Naive thymus-derived CD8-positive, alpha-beta T cell (primary cell): ENCODE data around the gene CCDC54. TPM values are rescaled to one million over a fixed set of nuclear protein-coding genes. Genes with fewer than 3 reads are reported as not detected.

Source experiments
- ATAC-seq, 2 donors: fragments of 150-1000 bp; cut with Tn5 transposase in 1 of 2; sonication (Bioruptor Pico), chemical (Tn5 transposase) in 1 of 2; 1 replicate in 1 of 2; 2 replicates in 1 of 2; pipeline ENCODE4 v1.10.0; 2021; ENCODE audit warnings: mild to moderate bottlenecking in 2 of 2, moderate library complexity in 2 of 2
- POLR2A ChIA-PET: fragments of 350-600 bp; sonication (Branson Sonifier 250); formaldehyde crosslinking; loops from one replicate; lab custom pipeline; 2021; ENCODE audit warnings: antibody characterized with exemption; lab: Charles Lee
- DNase-seq, 10 donors: peaks; one replicate each; pipeline versions ENCODE4 v3.0.0 to v3.0.0-alpha.2; 2020 to 2022
- H3K27ac Mint-ChIP-seq, 10 donors: one replicate each; pipeline ENCODE4 v1.8.0; 2020 to 2022; ENCODE audit warnings: mild to moderate bottlenecking in 10 of 10, mixed read lengths in 10 of 10, moderate library complexity in 4 of 10, inconsistent platforms in 1 of 10
- H3K27me3 Mint-ChIP-seq, 5 donors: one replicate each; pipeline ENCODE4 v1.8.0; 2021 to 2022; ENCODE audit warnings: mixed read lengths in 5 of 5
- H3K36me3 Mint-ChIP-seq, 3 donors: one replicate each; pipeline ENCODE4 v1.8.0; 2020 to 2022; ENCODE audit warnings: mixed read lengths in 3 of 3, mild to moderate bottlenecking in 2 of 3, inconsistent platforms in 1 of 3
- H3K4me1 Mint-ChIP-seq, 4 donors: one replicate each; pipeline ENCODE4 v1.8.0; 2021 to 2022; ENCODE audit warnings: mixed read lengths in 4 of 4
- H3K4me3 Mint-ChIP-seq, 10 donors: one replicate each; pipeline ENCODE4 v1.8.0; 2020 to 2022; ENCODE audit warnings: mild to moderate bottlenecking in 10 of 10, mixed read lengths in 10 of 10, moderate library complexity in 6 of 10, inconsistent platforms in 1 of 10
- H3K9me3 Mint-ChIP-seq, 9 donors: one replicate each; pipeline ENCODE4 v1.8.0; 2020 to 2022; ENCODE audit warnings: mixed read lengths in 9 of 9, mild to moderate bottlenecking in 3 of 9, inconsistent platforms in 1 of 9, moderate library complexity in 1 of 9
- polyA plus RNA-seq, 3 donors: library from polyadenylated mRNA; unstranded; fragments of 300-500 nt; fragmentation: Illumina TruSeq; gene quantifications; one replicate each; pipeline ENCODE4 v1.2.3, GENCODE V29; 2021
- total RNA-seq, 8 experiments: library from RNA in 2 of 8; stranded (reverse) in 2 of 8; gene quantifications; one replicate each; pipeline ENCODE4 v1.2.3 and lab custom pipeline; 2021 to 2026

Gene CCDC54
- total and polyA plus RNA-seq, 5 experiments from 2014 or later, result not detected

GRCh38 chr3:107368654-107369398 lies 8.4 kb upstream of the CCDC54 start:
- no peaks in the 10 kb centered on the region for H3K4me1 Mint-ChIP-seq
- DNase-seq (no peak), ATAC-seq (no peak)
- H3K36me3 Mint-ChIP-seq, result no peaks in the 10 kb centered on the region
- no peak overlapping the region for H3K27ac Mint-ChIP-seq
- H3K4me3 Mint-ChIP-seq, result no peak overlapping the region
- H3K9me3 Mint-ChIP-seq, result no peaks in the 10 kb centered on the region
- POLR2A ChIA-PET, result no interaction called here
- peaks cover 2 to 11% (median 6%) of the 10 kb centered on the region in 5 donors for H3K27me3 Mint-ChIP-seq

- Mint-ChIP-seq H3K9me3 (no peaks in the 10 kb centered on the region), H3K4me1 (no peaks in the 10 kb centered on the region), H3K36me3 (no peaks in the 10 kb centered on the region), H3K4me3 (no peak overlapping the region), H3K27ac (no peak overlapping the region), H3K27me3 (peaks cover 2 to 9% (median 6%) of the 10 kb centered on the region in 5 donors)
- POLR2A ChIA-PET, result no interaction called here
- no peak for DNase-seq
- ATAC-seq, result no peak
Observed at GRCh38 chr3:107369791-107370190, 7.4 kb upstream of the CCDC54 start.

DNA sequence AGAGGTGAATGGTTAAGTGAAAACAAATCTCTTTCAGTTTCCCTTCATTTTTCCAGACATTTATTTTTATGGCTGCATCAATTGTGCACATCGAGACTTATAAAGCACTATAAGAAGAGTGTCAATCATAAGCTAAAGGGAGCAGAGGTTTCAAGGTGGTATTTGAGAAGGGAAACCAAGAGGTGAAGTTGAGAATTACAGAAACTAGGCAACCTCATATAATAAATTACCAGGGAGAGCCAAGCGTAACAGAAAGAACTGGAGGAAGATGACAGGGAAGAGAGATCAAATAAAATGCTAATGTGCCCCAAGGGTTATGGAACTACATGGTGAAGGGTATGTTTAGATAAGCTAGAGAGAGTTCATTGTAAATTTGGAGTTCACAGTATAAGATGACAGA lies 6.3 kb upstream of the CCDC54 start:
- Mint-ChIP-seq H3K9me3 (no peaks in the 10 kb centered on the region), H3K27ac (no peak overlapping the region), H3K4me1 (no peaks in the 10 kb centered on the region), H3K27me3 (peaks cover 1 to 9% (median 6%) of the 10 kb centered on the region in 5 donors), H3K36me3 (no peaks in the 10 kb centered on the region), H3K4me3 (no peak overlapping the region)
- ATAC-seq (no peak), DNase-seq (no peak)
- POLR2A ChIA-PET, result no interaction called here

- Mint-ChIP-seq H3K27ac (no peak overlapping the region), H3K36me3 (no peaks in the 10 kb centered on the region), H3K27me3 (peaks cover 1 to 11% (median 6%) of the 10 kb centered on the region in 5 donors), H3K9me3 (no peaks in the 10 kb centered on the region), H3K4me3 (no peak overlapping the region), H3K4me1 (no peaks in the 10 kb centered on the region)
- DNase-seq, result no peak
- ATAC-seq, result no peak
- POLR2A ChIA-PET, result no interaction called here
Observed at GRCh38 chr3:107372506-107372905, 4.7 kb upstream of the CCDC54 start.

DNA sequence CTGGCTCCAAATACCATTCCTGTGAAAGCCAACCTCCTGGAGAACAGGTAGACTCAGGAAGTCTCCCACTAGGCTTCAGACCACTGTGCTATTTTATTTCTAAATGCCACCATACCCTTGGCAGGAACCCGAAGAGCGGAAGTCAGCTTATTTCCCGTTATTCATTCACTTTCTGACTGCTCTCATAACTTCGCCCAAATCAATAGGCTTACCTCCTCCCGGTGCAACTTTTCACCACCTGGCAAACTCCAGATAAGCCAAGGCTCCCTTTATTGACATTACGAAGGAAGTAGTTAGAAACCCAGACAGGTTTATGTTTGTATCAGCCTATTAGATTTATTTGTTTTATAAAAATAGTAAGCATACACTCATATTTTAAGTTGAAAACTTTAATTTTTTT lies 3.3 kb upstream of the CCDC54 start:
- no peaks in the 10 kb centered on the region for H3K4me1 Mint-ChIP-seq
- POLR2A ChIA-PET, result no interaction called here
- no peak overlapping the region for H3K4me3 Mint-ChIP-seq
- peaks cover 1 to 12% (median 4%) of the 10 kb centered on the region in 5 donors for H3K27me3 Mint-ChIP-seq
- H3K27ac Mint-ChIP-seq, result no peak overlapping the region
- DNase-seq, result no peak
- no peaks in the 10 kb centered on the region for H3K36me3 Mint-ChIP-seq
- ATAC-seq, result no peak
- H3K9me3 Mint-ChIP-seq, result no peaks in the 10 kb centered on the region

- DNase-seq (no peak), ATAC-seq (no peak)
- no peak overlapping the region for H3K27ac Mint-ChIP-seq
- POLR2A ChIA-PET, result no interaction called here
- no peaks in the 10 kb centered on the region for H3K36me3 Mint-ChIP-seq
- no peak overlapping the region for H3K4me3 Mint-ChIP-seq
- H3K27me3 Mint-ChIP-seq, result peaks cover 3 to 13% (median 4%) of the 10 kb centered on the region in 5 donors
- H3K4me1 Mint-ChIP-seq, result no peaks in the 10 kb centered on the region
- no peaks in the 10 kb centered on the region for H3K9me3 Mint-ChIP-seq
Observed at GRCh38 chr3:107375682-107376081, 1.6 kb upstream of the CCDC54 start.

GRCh38 chr3:107382631-107383030 lies 5.4 kb downstream of the CCDC54 start:
- Mint-ChIP-seq H3K27me3 (peaks cover 0 to 13% (median 11%) of the 10 kb centered on the region in 5 donors), H3K9me3 (no peaks in the 10 kb centered on the region), H3K27ac (no peak overlapping the region), H3K36me3 (no peaks in the 10 kb centered on the region), H3K4me1 (peaks cover 0 to 3% (median 0%) of the 10 kb centered on the region in 4 donors), H3K4me3 (no peak overlapping the region)
- ATAC-seq (no peak), DNase-seq (no peak)
- POLR2A ChIA-PET, result no interaction called here

DNA sequence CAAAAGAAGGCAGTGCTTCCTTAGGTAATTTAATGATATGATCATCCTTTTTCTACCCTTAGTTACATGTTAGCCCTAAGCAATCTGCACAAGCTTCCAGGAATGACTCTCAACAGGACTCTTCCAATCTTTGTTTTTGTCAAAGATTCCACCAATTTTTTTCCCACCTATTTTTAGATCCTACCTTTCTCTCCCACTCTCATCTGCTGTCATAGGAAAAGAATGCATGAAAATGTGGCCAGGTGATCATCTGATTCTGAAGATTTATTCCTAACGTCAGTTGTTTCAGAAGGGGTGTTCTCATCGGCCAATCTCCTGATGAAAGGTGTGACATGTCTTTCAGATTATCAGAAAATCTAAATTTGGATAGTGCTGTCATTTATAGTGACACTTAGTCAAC lies 7.2 kb downstream of the CCDC54 start:
- H3K36me3 Mint-ChIP-seq, result no peaks in the 10 kb centered on the region
- DNase-seq (no peak), ATAC-seq (no peak)
- H3K4me3 Mint-ChIP-seq, result no peak overlapping the region
- POLR2A ChIA-PET, result no interaction called here
- peaks cover 0 to 3% (median 0%) of the 10 kb centered on the region in 4 donors for H3K4me1 Mint-ChIP-seq
- H3K27me3 Mint-ChIP-seq, result peaks cover 0 to 13% (median 9%) of the 10 kb centered on the region in 5 donors
- H3K9me3 Mint-ChIP-seq, result no peaks in the 10 kb centered on the region
- H3K27ac Mint-ChIP-seq, result no peak overlapping the region

DNA sequence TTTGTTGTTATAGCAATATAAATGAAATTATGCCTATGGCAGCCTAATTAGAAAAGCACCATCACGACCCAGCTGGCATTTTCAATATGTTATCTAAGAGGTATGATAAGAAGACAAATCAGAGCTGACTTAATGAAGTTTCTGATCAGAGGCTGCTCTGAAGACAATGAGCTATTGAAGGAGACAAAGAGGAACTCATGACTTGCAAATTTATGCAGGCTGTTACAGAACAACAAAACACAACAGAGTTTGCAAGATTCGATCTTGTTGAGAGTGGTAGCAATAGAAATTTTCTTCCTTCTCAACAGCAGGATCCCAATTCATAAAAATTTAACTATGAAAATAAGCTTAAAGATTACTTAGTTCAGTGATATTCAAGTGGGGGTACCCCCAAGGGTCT lies 7.7 kb downstream of the CCDC54 start:
- ATAC-seq (no peak), DNase-seq (no peak)
- Mint-ChIP-seq H3K9me3 (no peaks in the 10 kb centered on the region), H3K27me3 (peaks cover 0 to 13% (median 9%) of the 10 kb centered on the region in 5 donors), H3K4me3 (no peak overlapping the region), H3K4me1 (peaks cover 0 to 3% (median 0%) of the 10 kb centered on the region in 4 donors), H3K27ac (no peak overlapping the region), H3K36me3 (no peaks in the 10 kb centered on the region)
- POLR2A ChIA-PET, result no interaction called here

GRCh38 chr3:107387555-107387954 lies 10.3 kb downstream of the CCDC54 start:
- Mint-ChIP-seq H3K4me3 (no peak overlapping the region), H3K27me3 (peaks cover 0 to 10% (median 2%) of the 10 kb centered on the region in 5 donors), H3K4me1 (peaks cover 0 to 3% (median 0%) of the 10 kb centered on the region in 4 donors), H3K27ac (no peak overlapping the region), H3K36me3 (no peaks in the 10 kb centered on the region), H3K9me3 (no peaks in the 10 kb centered on the region)
- DNase-seq (no peak), ATAC-seq (no peak)
- POLR2A ChIA-PET, result no interaction called here

GRCh38 chr3:107392549-107393165 lies 15.4 kb downstream of the CCDC54 start:
- no peak overlapping the region for H3K4me3 Mint-ChIP-seq
- H3K27me3 Mint-ChIP-seq, result peaks cover 0 to 7% (median 4%) of the 10 kb centered on the region in 5 donors
- no peak overlapping the region for H3K27ac Mint-ChIP-seq
- H3K4me1 Mint-ChIP-seq, result no peaks in the 10 kb centered on the region
- H3K9me3 Mint-ChIP-seq, result no peaks in the 10 kb centered on the region
- H3K36me3 Mint-ChIP-seq, result no peaks in the 10 kb centered on the region
- POLR2A ChIA-PET, result no interaction called here
- no peak for DNase-seq
- ATAC-seq, result no peak

DNA sequence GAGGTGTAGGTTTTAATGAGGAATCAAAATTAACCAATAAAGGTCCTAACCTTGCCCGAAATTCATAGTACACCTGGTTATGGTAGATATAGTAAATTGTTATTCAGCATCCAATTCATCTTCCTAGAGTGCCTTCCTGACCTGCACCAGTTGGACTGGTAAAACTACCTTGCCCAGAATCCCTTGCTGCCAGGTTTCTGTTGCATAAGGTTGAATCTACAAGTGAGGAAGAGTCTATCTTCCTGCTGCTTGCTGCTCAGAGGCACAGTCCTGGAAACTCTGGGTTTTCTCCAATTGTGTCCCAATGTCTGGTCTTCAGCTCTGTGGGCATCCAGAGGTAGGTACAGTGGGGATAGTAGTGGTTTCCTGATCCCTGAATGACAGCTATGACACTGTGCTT lies 17.3 kb downstream of the CCDC54 start:
- peaks cover 0 to 12% (median 9%) of the 10 kb centered on the region in 5 donors for H3K27me3 Mint-ChIP-seq
- H3K27ac Mint-ChIP-seq, result no peak overlapping the region
- DNase-seq, result no peak
- H3K36me3 Mint-ChIP-seq, result no peaks in the 10 kb centered on the region
- H3K4me1 Mint-ChIP-seq, result no peaks in the 10 kb centered on the region
- no peak overlapping the region for H3K4me3 Mint-ChIP-seq
- no peaks in the 10 kb centered on the region for H3K9me3 Mint-ChIP-seq
- ATAC-seq, result no peak
- POLR2A ChIA-PET, result no interaction called here

DNA sequence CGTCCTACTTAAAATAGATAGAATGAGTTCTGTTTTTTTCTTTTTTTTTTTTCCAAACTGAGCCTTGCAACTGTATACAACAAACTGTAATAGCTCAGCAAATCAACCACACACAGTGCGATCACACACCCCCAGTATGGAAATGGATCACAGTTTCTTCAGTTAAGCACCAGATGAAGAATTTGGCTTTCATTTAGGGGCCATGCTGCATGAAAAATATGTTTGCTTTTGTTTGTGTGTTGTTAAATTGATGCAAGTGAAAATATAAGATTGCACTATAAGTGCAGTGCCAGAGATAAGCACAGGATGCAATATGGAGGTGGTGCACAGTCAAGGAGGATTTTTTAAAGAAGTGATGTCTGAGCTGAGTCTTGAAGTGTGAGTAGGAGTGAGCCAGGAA lies 17.8 kb downstream of the CCDC54 start:
- ATAC-seq, result no peak
- Mint-ChIP-seq H3K4me3 (no peak overlapping the region), H3K27me3 (peaks cover 0 to 12% (median 9%) of the 10 kb centered on the region in 5 donors), H3K4me1 (no peaks in the 10 kb centered on the region), H3K27ac (no peak overlapping the region), H3K9me3 (no peaks in the 10 kb centered on the region), H3K36me3 (no peaks in the 10 kb centered on the region)
- no peak for DNase-seq
- POLR2A ChIA-PET, result no interaction called here
